Prostate gland (tissue), 2 donors: ENCODE results near the gene PKD2L2. TPM values are rescaled to one million over a fixed set of nuclear protein-coding genes. Genes with fewer than 3 reads are reported as not detected.

ENCODE experiments used
- DNase-seq: peaks from one replicate; pipeline ENCODE4 v3.0.0-alpha.2; 2019; ENCODE audit warnings: low spot score
- H3K27ac ChIP-seq, 2 donors: fragments of 200-600 bp; sonication (generic); 2 replicates each; pipeline ENCODE4 v1.5.1; 2017 to 2019
- H3K27me3 ChIP-seq: fragments of 200-600 bp; sonication (generic); replicated peaks from 2 replicates; pipeline ENCODE4 v1.5.1; 2019; ENCODE audit not compliant: insufficient read depth
- H3K36me3 ChIP-seq, 2 donors: fragments of 200-600 bp; sonication (generic); 1 replicate in 1 of 2; 2 replicates in 1 of 2; pipeline versions ENCODE4 v1.5.1 to v1.8.1; 2017 to 2019
- H3K4me1 ChIP-seq: fragments of 200-600 bp; sonication (generic); replicated peaks from 2 replicates; pipeline ENCODE4 v1.5.1; 2019
- H3K4me3 ChIP-seq, 2 donors: fragments of 200-600 bp; sonication (generic); 2 replicates each; pipeline ENCODE4 v1.5.1; 2017 to 2019
- H3K9me3 ChIP-seq: fragments of 200-600 bp; sonication (generic); 2 replicates; pipeline ENCODE4 v1.5.1; 2017
- POLR2A ChIP-seq: fragments of 450-650 bp; IDR thresholded peaks from one replicate; pipeline ENCODE4 v1.6.1; 2016; ENCODE audit warnings: antibody characterized with exemption, mild to moderate bottlenecking
- POLR2AphosphoS5 ChIP-seq: sonication (generic); formaldehyde crosslinking; IDR thresholded peaks from one replicate; pipeline ENCODE4 v1.6.1; 2017; ENCODE audit warnings: antibody characterized with exemption
- WGBS: methylation state at CpG from one replicate; pipeline ENCODE4 v1.1.5; 2018; 5-methylcytosine and 5-hydroxymethylcytosine counted together
- intact Hi-C: fragments of 100-400 bp; cut with DNase I; formaldehyde crosslinking; loops from one replicate; pipeline ENCODE4 v1.14.2; 2022
- total RNA-seq, 2 donors: library from RNA; depleted of rRNA; stranded (reverse); fragments of >200 nt; gene quantifications; one replicate each; pipeline ENCODE4 v1.1.0, GENCODE V29; 2016
- TF ChIP-seq, protein P1 (sequence below), 4 experiments: fragments of 200-600 bp in 2 of 4; fragments of 450-650 bp in 2 of 4; sonication (generic) in 2 of 4; IDR thresholded peaks; 1 replicate in 3 of 4; 2 replicates in 1 of 4; pipeline ENCODE4 v1.5.1; 2016 to 2019; ENCODE audit warnings: antibody characterized with exemption in 4 of 4, mild to moderate bottlenecking in 2 of 4, moderate library complexity in 2 of 4

The PKD2L2 gene
- total RNA-seq, 2 donors from 2014 or later: 0.45 TPM; not detected in 1

DNA sequence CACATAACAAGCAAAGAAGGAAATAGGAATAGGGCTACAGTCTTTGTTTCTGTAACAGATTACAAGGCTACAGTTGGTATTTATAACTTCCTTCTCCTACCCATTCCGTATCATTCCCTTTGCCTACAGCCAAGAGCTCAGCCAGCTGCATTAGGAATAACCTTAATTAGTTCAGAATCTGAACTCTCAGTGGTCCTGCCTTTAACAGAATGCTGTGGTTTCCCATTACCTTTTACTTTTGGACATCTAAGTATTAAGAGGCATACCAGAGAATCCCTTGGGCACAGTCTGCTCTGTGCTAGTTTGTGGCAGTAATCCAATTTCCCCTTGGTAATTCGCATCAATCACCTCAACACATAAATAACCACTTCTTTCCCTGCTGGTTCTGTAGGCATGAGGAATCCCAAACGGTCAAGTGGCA, 44.2 kb downstream of the PKD2L2 start:
- 29% methylated on average over 3 of the region's 3 CpGs for WGBS
- no peak for DNase-seq
- Histone ChIP-seq H3K4me3 (no peak overlapping the region), H3K36me3 (no peaks in the 10 kb centered on the region), H3K27me3 (no peaks in the 10 kb centered on the region), H3K4me1 (no peaks in the 10 kb centered on the region), H3K9me3 (no peaks in the 10 kb centered on the region), H3K27ac (no peak overlapping the region)
- intact Hi-C loops: no loop called here
- TF ChIP-seq, protein P1, sequence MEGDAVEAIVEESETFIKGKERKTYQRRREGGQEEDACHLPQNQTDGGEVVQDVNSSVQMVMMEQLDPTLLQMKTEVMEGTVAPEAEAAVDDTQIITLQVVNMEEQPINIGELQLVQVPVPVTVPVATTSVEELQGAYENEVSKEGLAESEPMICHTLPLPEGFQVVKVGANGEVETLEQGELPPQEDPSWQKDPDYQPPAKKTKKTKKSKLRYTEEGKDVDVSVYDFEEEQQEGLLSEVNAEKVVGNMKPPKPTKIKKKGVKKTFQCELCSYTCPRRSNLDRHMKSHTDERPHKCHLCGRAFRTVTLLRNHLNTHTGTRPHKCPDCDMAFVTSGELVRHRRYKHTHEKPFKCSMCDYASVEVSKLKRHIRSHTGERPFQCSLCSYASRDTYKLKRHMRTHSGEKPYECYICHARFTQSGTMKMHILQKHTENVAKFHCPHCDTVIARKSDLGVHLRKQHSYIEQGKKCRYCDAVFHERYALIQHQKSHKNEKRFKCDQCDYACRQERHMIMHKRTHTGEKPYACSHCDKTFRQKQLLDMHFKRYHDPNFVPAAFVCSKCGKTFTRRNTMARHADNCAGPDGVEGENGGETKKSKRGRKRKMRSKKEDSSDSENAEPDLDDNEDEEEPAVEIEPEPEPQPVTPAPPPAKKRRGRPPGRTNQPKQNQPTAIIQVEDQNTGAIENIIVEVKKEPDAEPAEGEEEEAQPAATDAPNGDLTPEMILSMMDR (IDR thresholded peaks at IDR 0.05): no peak
- TF ChIP-seq POLR2A: no peak
- TF ChIP-seq POLR2AphosphoS5: no peak

DNA sequence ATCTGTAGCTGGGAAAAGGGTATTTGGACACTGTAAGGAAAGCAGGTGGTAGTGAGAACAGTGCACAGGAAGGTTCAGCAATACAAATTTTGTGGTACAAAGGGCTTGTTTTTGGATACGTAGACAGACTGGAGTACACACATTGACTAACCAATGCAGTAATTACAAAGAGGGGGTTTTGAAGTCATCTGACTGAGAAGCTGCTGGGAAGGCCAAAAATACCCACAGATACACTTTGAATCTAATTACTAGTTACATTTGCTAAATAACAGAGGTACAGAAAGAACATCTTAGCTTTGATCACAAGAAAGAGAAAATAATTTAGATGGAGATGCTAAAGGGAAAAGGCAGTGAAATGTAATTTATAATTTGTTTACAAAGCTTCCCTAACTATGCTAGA, 45.9 kb downstream of the PKD2L2 start:
- Histone ChIP-seq H3K27ac (no peak overlapping the region), H3K9me3 (no peaks in the 10 kb centered on the region), H3K4me3 (no peak overlapping the region), H3K36me3 (peaks cover 0 to 5% of the 10 kb centered on the region in 2 donors), H3K4me1 (no peaks in the 10 kb centered on the region), H3K27me3 (no peaks in the 10 kb centered on the region)
- 71% methylated on average over 1 of the region's 1 CpG for WGBS
- no peak for DNase-seq
- TF ChIP-seq POLR2AphosphoS5 (no peak), POLR2A (no peak)
- TF ChIP-seq, protein P1 (IDR thresholded peaks at IDR 0.05): no peak
- intact Hi-C loops: no loop called here

DNA sequence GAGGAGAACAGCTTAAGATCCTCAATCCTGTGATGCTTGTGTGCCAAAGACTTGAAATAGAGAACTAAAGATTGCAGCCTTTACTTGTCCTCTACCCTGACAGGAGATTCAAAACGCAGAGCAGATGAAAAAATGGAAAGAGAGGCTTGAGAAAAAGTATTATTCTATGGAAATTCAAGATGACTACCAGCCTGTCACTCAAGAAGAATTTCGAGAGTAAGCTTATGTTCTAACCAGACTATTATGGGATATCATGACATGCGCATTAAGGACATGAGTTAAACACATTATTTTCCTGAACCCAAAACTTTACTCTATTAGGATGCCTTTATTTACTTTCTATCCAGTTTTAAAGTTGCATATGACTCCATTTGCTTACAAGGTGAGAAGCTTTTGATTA, 46.4 kb downstream of the PKD2L2 start:
- no peak overlapping the region for H3K4me3 ChIP-seq
- DNase-seq: no peak
- 73% methylated on average over 3 of the region's 3 CpGs for WGBS
- TF ChIP-seq, protein P1 (IDR thresholded peaks at IDR 0.05): no peak
- H3K27ac ChIP-seq: no peak overlapping the region
- H3K27me3 ChIP-seq: no peaks in the 10 kb centered on the region
- no peaks in the 10 kb centered on the region for H3K9me3 ChIP-seq
- no peaks in the 10 kb centered on the region for H3K4me1 ChIP-seq
- intact Hi-C loops: no loop called here
- H3K36me3 ChIP-seq: peaks cover 0 to 5% of the 10 kb centered on the region in 2 donors

- peaks cover 0 to 5% of the 10 kb centered on the region in 2 donors for H3K36me3 ChIP-seq
Measured at GRCh38 chr5:137937994-137938750, 48.9 kb downstream of the PKD2L2 start.

More at GRCh38 chr5:137937994-137938750, 48.9 kb downstream of the PKD2L2 start:
- no peak overlapping the region for H3K27ac ChIP-seq
- no peak overlapping the region for H3K4me3 ChIP-seq
- intact Hi-C loops: no loop called here
- no peak for TF ChIP-seq POLR2A
- TF ChIP-seq, protein P1 (IDR thresholded peaks at IDR 0.05): no peak
- no peak for DNase-seq
- no peaks in the 10 kb centered on the region for H3K27me3 ChIP-seq
- H3K4me1 ChIP-seq: no peaks in the 10 kb centered on the region
- H3K9me3 ChIP-seq: no peaks in the 10 kb centered on the region
- WGBS: 67% methylated on average over 1 of the region's 1 CpG
